ENCODE results near the gene ZFP36.
A peak's percentile ranks its signal among the peaks of the same experiment; 100 is the strongest.
"Not testable (repeated sequence)": the region's sequence is repeated elsewhere in the genome, so short reads cannot be mapped to it uniquely, and the experiment has no call there.

Gene ZFP36, protein sequence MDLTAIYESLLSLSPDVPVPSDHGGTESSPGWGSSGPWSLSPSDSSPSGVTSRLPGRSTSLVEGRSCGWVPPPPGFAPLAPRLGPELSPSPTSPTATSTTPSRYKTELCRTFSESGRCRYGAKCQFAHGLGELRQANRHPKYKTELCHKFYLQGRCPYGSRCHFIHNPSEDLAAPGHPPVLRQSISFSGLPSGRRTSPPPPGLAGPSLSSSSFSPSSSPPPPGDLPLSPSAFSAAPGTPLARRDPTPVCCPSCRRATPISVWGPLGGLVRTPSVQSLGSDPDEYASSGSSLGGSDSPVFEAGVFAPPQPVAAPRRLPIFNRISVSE

DNA sequence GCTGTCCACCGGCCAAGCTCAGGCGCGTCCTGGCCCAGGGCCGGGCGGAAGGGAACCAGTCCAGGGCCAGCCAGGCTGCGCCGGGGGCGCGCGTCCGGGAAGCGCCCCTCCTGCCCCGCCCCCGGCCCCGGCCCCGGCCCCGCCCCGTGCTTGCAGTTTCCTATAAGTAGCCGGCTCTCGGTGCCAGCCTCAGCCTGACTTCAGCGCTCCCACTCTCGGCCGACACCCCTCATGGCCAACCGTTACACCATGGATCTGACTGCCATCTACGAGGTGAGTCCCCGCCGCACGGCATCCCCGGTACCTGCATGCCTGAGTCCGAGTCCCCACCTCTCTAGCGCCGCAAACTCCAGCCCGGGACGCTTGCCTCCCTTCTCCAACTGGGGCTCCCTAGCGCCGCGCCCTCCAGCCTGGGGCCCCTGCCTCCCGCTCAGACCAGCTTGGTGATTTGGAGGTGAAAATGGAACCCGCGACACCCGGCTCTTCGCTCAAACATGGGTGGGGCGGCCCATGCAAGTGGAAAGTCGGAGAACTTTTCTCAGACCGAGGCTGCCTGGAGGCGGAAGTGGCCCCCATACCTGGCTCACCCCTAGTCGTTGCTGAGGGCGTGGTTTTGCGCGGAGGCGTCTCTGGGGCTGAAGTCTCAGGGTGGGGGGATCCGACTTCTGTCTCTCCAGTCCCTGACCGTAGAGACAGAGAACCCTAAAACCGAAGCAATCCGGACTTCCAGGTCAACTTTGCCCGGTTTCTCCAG lies at the start of gene ZFP36:
ZFP36 (plus strand) TSS at position 192 of the 754 bp plus-strand sequence; CDS start at position 250, 58 bp downstream.
- DNase-seq (ENCODE audit: low spot score): peak; percentile 71

DNA sequence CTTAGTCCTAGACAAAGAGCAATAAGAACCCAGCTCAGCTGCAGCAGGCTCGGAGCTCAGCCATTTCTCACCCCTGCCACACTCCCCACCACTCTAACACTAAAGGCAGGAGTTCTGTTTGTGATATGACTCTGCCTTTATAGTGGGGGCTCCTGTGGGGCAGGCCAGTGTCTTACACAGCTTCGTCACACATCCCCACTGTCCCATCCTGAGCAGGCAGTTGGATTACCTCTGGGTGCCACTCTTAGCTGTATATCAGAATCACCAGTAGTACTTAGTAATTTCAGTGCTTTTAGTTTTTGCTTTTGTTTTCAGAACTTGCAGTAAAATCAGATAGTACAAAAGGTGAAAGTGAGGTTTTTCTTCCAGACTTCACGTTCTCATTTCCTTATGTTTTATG lies 47.6 kb upstream of the ZFP36 start:
- no peak for DNase-seq (ENCODE audit: low spot score)

DNA sequence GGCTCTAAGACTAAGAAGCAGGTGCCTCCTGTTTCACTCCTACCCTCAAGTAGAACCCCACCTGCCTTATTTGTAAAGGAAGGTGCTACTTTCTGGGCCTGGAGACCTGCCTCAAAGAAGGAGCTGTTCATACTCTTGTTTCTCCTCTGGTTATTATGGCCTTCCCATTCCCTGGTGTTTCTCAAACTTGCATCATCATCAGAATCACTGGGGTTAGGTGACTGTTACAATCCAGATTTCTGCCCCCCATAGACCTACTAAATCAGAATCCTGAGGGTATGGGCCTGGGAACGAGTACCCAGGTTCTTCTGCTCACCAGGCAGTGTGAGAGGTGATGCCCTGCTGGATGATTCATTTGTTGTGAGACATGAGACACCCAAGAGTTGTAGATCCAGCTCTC lies 46.0 kb upstream of the ZFP36 start:
- no peak for DNase-seq (ENCODE audit: low spot score)

DNA sequence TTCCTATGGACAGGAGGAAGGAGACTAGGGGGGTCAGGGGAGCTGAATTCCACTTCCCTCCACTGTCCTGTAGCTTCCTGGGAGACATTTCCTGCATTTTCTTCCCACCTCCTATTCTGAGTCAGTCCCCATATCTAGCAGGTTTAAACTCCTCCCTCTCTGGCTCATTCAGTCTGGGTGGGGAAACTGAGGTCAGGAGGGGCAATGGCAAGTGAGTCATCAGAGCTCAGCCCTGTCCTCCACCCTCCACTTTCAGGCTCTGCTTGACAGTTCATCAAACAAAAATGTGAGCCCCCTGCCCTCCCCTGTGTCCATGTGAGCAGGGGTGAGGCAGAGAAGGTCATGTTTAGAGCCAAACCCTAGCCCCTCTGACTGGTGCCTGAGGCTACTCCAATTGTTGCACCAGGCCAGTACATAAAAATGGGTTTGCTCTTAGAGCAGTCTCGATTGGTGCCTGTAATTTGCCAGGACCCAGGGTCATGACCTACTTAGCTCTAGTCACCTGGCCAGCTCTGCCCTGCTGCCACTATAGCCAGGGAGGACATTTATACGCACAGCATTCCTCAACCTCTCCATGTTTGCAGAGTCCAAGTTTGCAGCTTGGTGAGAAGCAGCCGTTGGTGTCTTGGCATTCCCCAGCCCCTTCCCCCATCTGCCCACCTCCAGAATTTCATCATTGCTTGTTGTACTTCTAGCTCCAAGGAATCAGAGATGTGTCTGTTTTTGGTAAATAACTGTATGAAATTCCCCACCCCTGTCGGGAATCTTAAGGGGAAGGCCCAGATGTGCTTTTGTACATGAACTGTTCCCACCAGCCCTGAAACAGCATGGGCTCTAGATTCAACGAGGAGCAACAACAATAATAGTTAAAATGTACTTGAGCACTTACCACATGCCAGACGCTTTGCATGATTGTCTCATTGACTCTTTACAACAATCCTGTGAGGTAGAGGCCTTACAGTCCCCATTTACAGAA lies 43.7 kb upstream of the ZFP36 start:
- DNase-seq (ENCODE audit: low spot score): no peak

DNA sequence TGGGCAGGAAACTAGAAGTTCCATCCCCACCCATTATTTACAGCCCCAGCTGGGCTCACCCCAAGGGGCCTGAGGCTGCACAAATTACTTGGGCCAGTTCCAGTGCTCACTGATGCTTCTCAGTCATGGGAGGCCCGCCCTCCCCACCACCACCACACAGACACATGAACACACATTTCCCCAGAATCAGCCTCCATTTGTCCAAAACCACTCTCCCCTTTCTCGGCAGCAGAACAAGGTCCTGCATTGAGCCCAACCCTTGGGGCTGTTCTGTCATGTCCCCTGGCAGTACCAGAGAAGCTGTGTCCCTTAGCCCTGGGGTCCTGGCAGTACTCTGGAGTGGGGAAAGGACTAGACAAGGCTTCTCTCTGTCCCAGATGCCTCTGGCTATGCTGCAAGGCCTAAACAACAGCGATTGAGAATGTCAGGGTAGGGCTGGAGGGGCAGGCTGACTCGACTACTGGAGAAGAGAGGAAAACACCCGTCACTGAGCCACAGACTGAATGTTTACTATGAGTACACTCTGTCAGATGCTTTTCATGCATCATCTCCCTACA lies 42.7 kb upstream of the ZFP36 start:
- DNase-seq (ENCODE audit: low spot score): peak; percentile 43

DNA sequence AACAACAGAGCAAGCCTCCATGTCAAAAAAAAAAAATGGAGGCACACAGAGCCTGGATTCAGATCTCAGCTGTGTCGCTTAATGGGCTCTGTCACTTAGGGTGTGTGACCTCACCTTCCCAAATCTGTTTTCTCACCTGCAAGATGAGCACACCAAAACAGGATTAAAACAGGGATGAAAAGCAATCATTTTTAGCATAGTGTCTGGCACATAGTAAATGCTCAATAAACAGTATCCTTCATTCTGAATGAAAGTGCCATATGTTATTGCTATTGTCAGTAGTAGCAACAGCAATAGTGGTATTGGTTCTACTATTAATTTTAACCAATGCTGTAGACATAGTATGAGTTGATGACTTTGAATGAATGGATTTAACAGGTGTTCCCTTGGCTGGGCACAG lies 41.1 kb upstream of the ZFP36 start:
- no peak for DNase-seq (ENCODE audit: low spot score)

DNA sequence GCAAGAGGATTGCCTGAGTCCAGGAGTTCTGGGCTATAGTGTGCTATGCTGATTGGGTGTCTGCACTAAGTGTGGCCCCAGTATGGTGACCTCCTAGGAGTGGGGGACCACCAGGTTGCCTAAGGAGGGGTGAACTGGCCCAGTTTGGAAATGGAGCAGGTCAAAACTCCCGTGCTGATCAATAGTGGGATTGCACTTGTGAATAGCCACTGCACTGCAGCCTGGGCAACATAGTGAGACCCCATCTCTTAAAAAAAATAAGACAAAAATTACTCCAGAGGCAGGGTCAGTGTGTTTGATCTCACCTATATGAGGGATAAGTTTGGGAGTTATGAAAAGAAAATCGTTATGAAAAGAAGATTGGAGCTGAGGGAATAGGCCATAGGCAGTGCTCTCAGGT lies 37.4 kb upstream of the ZFP36 start:
- no peak for DNase-seq (ENCODE audit: low spot score)

DNA sequence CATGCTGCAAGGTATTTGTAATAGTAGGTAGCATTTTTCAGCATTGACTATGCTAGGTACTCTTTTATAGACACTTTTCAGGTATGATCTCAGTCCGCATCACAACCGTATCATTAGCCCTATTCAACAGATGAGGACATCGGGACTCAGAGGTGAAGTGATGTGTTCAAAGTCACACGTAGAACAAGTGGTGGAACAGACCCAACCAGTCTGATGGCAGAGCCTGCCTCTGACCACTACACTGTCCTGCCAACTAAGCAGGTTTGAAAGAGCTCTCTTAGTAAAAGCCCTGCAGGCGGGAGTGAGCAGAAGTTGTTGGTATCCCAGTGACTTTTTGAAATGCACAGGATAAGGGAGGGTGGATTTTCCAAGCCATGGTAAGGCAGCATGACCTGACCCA lies 35.9 kb upstream of the ZFP36 start:
- DNase-seq (ENCODE audit: low spot score): no peak

DNA sequence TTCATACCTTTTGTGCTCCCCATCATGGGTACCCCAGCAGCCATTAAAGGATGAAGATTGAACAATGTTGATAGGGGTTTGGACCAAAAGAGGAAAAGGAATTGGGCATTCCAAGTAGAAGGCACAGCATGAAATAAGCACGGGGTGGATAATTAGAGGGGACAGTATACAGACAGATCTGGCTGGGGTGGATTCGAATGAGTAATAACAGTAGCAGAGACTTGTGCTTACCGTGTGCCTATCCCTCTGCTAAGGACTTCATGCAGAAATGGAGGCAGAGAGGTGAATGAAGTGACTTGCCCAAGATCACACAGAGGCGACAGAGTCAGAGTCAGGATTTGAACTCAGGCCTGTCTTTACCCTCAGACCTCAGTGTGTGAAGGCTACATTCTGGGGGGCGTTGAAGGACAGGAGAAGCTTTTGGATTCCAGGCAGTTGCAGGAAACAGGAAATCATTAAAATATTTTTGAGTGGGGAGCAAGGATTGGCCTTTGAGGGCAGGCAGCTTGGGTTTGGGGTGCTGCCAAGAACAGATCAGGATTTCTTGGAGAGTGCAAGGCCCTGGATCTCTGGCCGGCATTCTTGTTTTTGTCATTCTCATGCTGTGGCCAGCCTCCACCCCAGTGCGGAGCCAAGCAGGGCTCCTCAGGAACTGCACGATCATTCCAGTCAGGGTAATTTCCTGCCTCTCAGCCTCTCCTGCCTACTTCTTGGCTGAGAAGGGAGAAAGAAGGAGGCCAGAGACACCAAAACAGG lies 34.4 kb upstream of the ZFP36 start:
- no peak for DNase-seq (ENCODE audit: low spot score)

DNA sequence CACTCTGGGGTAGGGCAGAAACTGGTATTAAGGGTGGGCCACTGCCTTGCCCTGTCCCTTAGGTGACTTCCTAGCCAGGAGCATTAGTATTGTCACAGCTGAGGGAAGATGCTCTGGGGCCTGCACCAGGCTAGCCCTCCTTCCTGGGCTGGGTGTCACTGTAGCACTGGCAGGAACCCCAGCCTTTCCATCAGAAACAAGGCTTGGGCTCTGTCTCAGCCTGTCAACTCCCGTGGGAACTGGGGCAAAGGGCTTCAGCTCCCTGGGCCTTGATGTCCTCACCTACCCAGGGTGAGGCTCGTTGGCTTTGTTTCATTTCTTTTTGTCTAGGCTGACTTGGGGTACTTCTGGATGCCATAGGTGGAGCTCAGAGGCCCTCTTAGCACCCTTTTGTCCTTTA lies 33.7 kb upstream of the ZFP36 start:
- DNase-seq (ENCODE audit: low spot score): no peak

DNA sequence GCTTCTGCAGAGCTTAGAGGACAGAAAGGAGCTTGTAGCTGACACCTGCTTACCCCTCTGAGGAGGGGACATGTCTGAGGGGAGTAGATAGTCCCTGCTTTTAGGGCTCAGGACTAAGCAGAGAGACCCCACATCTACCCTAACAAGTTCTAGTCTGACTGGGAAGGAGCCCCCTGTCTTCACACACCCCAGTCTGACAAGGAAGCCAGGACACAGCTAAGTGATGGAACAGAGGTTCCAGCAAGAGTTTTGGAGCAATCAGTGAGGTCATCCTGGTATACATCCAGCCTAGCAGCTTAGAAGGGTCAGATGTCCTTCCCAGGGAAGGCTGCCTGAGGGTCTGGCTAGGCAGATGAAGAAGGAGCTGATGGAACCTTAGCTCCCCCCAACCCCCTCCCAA lies 30.7 kb upstream of the ZFP36 start:
- no peak for DNase-seq (ENCODE audit: low spot score)

DNA sequence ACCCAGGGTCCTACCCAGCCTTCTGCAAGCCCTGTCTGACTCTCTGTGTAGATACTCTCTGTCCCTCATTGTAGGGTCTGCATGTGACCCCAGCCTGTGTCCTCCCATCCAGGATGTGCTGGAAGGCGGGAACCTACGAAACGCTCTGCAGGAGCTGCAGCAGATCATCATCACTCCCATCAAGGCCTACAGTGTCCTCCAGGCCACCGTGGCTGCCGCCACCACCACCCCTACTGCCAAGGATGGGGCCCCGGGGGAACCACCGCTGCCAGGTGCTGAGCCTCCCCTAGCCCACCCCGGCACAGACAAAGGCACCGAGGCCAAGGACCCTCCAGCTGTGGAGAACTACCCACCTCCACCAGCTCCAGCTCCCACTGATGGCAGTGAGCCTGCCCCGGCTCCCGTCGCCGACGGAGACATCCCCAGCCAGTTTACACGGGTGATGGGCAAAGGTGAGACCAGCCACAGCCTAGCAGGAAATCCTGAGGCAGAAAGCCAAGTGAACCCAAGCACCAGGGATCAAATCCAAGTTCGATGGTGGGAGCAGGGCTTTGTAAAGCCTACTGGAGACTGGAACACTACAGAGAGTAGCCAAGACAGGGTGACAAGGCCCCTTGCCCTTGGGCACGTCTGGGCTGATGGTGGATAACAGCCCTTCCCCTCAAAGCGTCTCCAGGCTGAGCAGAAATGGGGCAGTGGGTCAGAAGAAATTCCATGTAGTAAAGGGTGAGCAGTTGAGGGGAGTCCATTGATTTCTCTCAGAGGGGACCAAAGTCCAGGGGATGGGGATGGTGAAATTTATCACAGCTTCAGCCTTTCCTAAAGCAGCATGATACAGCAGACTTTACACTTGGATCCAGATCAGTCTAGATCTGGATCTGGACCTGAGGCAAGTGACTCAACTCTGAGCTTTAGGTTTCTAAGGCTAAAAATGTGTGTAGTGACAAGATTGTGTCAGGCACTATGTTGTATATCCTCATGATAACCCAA lies 29.0 kb upstream of the ZFP36 start:
- no peak for DNase-seq (ENCODE audit: low spot score)

DNA sequence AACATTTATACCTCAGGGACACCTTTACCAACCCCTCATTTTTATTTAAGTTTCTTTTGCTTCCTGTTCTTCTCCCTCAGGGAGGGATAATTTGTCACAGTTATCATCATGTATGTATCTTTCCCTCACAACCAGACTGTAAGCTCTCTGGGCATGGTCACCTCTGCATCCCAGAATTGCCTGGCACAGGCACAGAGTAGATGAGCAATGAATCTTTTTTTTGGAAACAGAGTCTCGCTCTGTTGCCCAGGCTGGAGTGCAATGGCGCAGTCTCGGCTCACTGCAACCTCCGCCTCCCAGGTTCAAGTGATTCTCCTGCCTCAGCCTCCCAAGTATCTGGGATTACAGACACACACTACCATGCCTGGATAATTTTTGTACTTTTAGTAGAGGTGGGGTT lies 27.3 kb upstream of the ZFP36 start:
- DNase-seq (ENCODE audit: low spot score): not testable (repeated sequence)

DNA sequence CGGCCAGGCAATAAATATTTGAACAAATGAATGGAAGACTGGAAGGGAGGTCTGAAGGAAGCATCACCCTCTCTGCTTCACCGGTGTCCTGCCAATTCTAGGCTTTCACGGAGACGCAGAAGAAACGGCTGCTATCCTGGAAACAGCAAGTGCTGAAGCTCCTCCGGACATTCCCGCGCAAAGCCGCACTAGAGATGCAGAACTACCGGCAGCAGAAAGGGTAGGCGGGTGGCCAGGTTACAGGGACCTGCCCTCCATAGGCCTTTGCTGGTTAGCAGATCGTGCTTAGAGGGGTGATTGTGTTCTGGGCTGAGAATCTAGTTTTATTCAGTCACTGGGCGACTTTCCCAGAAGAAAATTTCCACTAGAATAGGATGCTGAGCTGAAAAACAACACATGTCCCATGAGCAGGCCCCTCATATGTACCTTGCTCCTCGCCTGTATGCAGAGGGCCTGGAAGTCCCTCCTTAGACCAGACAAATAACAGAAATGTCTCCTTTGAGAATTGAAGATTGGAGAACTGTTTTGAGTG lies 26.7 kb upstream of the ZFP36 start:
- no peak for DNase-seq (ENCODE audit: low spot score)

DNA sequence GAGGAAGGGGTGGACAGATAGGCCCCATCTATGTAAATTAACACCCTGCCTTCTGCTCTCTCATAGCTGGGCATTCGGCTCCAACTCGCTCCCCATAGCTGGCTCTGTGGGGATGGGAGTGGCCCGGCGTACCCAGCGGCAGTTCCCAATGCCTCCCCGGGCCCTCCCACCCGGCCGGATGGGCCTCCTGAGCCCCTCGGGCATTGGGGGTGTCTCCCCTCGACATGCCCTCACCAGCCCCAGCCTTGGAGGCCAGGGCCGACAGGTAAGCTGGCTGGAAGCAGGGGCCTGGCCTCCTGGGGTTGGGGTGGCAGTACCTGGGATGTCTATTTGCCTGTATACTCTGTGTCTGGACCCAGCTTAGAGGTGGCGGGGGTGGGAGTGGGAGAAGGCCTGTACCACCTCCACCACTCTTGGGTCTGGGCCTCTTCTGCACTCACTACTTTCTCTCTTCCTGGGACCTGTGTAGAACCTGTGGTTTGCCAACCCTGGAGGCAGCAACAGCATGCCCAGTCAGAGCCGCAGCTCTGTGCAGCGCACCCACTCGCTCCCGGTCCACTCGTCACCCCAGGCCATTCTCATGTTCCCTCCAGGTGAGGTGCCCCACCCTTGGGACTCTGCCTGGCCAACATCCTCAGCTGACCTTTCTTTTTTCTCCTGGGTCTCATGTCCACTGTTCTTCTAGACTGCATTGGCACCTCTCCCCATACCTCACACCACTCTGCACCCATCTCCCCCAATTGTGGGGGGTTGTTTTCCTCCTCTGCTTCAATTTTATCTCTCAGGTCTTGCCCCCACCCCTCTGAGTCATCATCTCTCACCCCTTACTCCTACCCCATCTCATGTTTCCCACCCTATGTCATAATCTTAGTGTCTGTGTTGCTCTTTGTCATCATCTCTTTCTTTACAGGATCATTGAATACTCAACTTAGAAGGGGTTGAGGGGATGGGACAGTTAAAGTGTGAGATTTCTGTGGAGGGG lies 25.8 kb upstream of the ZFP36 start:
- DNase-seq (ENCODE audit: low spot score): no peak

DNA sequence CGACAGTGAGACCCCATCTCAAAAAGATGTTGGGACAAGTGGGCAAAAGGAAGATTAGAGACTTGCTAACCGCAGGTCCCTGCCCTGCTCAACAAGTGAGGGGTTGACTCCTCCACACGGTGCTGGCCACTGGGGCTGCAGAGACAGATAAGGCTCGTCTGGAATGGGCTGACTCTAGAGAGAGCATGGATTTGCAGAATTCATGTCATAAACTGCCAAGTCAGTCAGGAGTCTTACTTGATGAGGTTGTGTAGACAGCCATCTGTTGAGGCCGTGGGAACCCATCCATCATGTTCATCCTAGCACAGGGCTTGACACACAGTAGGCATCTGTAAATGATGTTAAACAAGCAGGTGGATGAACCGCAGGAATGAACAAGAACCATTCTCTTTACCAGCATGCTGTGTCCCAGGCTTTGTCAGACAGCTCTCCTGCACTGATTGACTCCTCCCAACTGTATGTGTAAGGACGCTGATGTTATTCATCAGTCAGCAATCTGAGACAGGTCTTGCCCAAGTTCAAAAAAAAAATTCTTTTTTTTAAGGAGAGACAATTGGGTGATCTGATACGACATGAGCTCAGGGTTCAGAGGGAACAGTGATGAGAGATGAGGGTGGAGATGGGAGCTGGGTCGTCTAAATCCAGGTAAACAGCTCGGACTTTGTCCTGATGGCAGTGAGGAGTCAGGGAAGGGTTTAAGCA lies 24.6 kb upstream of the ZFP36 start:
- no peak for DNase-seq (ENCODE audit: low spot score)

DNA sequence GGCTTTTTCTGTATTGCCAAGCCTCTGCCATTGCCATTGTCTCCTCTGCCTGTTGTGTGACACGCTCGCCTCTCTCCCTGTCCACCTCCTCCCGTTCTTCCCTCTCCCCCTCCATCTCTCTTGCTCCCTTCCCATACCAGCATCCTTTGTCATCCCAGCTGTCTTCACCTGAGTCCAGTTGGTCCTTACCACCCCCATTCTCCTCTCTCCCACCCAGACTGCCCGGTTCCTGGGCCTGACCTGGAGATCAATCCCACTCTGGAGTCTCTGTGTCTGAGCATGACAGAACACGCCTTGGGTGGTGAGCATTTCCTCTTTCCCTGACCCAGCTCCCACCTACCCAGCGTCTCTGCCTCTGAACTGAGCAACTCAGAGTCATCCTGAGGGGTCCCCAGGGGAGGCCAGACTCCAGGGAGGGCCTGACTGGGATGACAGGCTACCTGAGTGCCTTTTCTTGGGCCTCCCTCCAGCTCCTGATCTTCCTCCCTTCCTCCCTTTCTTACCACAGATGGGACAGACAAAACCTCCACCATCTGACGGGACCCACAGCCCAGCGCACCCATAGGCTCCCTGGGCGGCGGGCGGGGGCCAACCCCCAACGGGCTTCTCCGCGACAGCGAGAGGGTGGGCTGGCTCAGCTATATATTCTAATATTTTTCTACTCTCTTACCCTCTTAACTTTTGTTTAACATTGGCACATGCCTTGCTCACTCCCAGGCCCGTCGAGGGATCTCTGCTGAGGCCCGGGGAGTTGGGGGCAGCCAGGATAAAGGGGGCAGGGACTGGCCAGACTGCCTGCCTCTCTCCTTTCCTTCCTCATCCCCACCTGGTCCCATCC lies 23.4 kb upstream of the ZFP36 start:
- no peak for DNase-seq (ENCODE audit: low spot score)

Measured in hematopoietic multipotent progenitor cell treated with erythropoietin and hydrocortisone succinate and interleukin-3 and kit ligand, for 15 days (in vitro differentiated cells).